K562 (cell line): ENCODE results near the gene RPS15A. TPM values are rescaled to one million over a fixed set of nuclear protein-coding genes. Genes with fewer than 3 reads are reported as not detected.
A peak's percentile ranks its signal among the peaks of the same experiment; 100 is the strongest.

Experiments
- ARID2 ChIP-seq: fragments of 450-650 bp; IDR thresholded peaks from 2 replicates; pipeline ENCODE4 v1.6.1; 2017; ENCODE audit warnings: antibody characterized with exemption, mild to moderate bottlenecking
- BDP1 ChIP-seq: IDR thresholded peaks from 3 replicates; pipeline ENCODE4 v1.6.1; 2011; ENCODE audit not compliant: insufficient read length, insufficient read depth
- CHD2 ChIP-seq: IDR thresholded peaks from 2 replicates; pipeline ENCODE4 v1.6.1; 2011; ENCODE audit warnings: low read depth, low read length
- ELF4 ChIP-seq: fragments of 450-650 bp; formaldehyde crosslinking; IDR thresholded peaks from 2 replicates; pipeline ENCODE4 v1.4.0; 2022; ENCODE audit warnings: missing genetic modification characterization
- ETV1 ChIP-seq: fragments of 450-650 bp; conservative IDR thresholded peaks from 2 replicates; pipeline ENCODE4 v1.6.1; 2016; ENCODE audit warnings: missing genetic modification characterization, control low read depth, low read depth, missing compliant biosample characterization
- OTX1 ChIP-seq: fragments of 450-650 bp; formaldehyde crosslinking; IDR thresholded peaks from 2 replicates; pipeline ENCODE4 v1.4.0; 2022; ENCODE audit warnings: mild to moderate bottlenecking
- PHF21A ChIP-seq: fragments of 450-650 bp; IDR thresholded peaks from 2 replicates; pipeline ENCODE4 v1.6.1; 2017; ENCODE audit warnings: low read depth, borderline replicate concordance
- RAD21 ChIP-seq, 2 experiments: fragments of 250-450 bp in 1 of 2; fragments of 450-650 bp in 1 of 2; sonication (Bioruptor Pico) in 1 of 2; formaldehyde crosslinking in 1 of 2; IDR thresholded peaks in 1 of 2; conservative IDR thresholded peaks in 1 of 2; 2 replicates each; pipeline versions ENCODE4 v1.4.0 to v1.8.0; 2020 to 2022; ENCODE audit warnings: mild to moderate bottlenecking in 2 of 2, moderate library complexity in 1 of 2
- SIN3A ChIP-seq, 2 experiments: fragments of 150-350 bp in 1 of 2; IDR thresholded peaks; 2 replicates each; pipeline ENCODE4 v1.6.1; 2011 to 2016; ENCODE audit warnings: borderline replicate concordance in 2 of 2, low read depth in 2 of 2, low read length in 2 of 2, mild to moderate bottlenecking in 2 of 2, moderate library complexity in 2 of 2; ENCODE audit not compliant: control insufficient read depth in 1 of 2
- THRAP3 ChIP-seq: fragments of 450-650 bp; IDR thresholded peaks from 2 replicates; pipeline ENCODE4 v1.6.1; 2016; ENCODE audit warnings: mild to moderate bottlenecking, inconsistent platforms, borderline replicate concordance
- TRIM24 ChIP-seq, 2 experiments: fragments of 450-650 bp; IDR thresholded peaks; 2 replicates each; pipeline ENCODE4 v1.6.1; 2016
- ZC3H11A ChIP-seq: IDR thresholded peaks from 2 replicates; pipeline ENCODE4 v1.6.1; 2012; ENCODE audit warnings: low read depth, low read length, improper control_type of control experiment
- ZC3H4 ChIP-seq: sonication (generic); formaldehyde crosslinking; IDR thresholded peaks from 2 replicates; pipeline ENCODE4 v1.9.0; 2021; ENCODE audit warnings: missing genetic modification reagents, borderline replicate concordance
- ZNF263 ChIP-seq: sonication (generic); formaldehyde crosslinking; IDR thresholded peaks from 2 replicates; pipeline ENCODE4 v1.8.0; 2022; ENCODE audit warnings: mild to moderate bottlenecking, missing genetic modification reagents, borderline replicate concordance
- ZNF395 ChIP-seq: fragments of 200-800 bp; sonication (Bioruptor generic); IDR thresholded peaks from 2 replicates; pipeline ENCODE4 v1.6.1; 2017; ENCODE audit warnings: missing genetic modification characterization, missing compliant biosample characterization
- ZNF436 ChIP-seq: fragments of 250-450, 450-650 bp; sonication (Bioruptor Pico); formaldehyde crosslinking; IDR thresholded peaks from 2 replicates; pipeline ENCODE4 v1.7.0; 2020; ENCODE audit warnings: mild to moderate bottlenecking
- ZNF57 ChIP-seq: fragments of 450-650 bp; formaldehyde crosslinking; IDR thresholded peaks from 2 replicates; pipeline ENCODE4 v1.4.0; 2020; ENCODE audit warnings: mild to moderate bottlenecking, moderate library complexity
- polyA plus RNA-seq, 8 experiments: library from polyadenylated mRNA; depleted of rRNA in 4 of 8; stranded (reverse) in 5 of 8; unstranded in 3 of 8; fragments of >200 nt; fragmentation: Nextera tagmentation in 2 of 8; fragmentation: Illumina TruSeq in 1 of 8; extraction: Ambion mirVana in 2 of 8; extraction: Trizol in 1 of 8; gene quantifications; 2 replicates each; pipeline versions ENCODE4 v1.2.1 to v1.2.3, GENCODE V29; 2011 to 2014; ENCODE audit warnings: inconsistent platforms in 1 of 8, missing spikeins in 1 of 8
- total RNA-seq, 7 experiments: library from RNA; depleted of rRNA in 6 of 7; stranded (reverse); fragments of >200 nt in 6 of 7; fragmentation: Illumina TruSeq in 2 of 7; extraction: Trizol in 2 of 7; gene quantifications; 2 replicates each; pipeline versions ENCODE4 v1.2.1 to v1.2.3, GENCODE V29; 2011 to 2021; ENCODE audit warnings: low replicate concordance in 1 of 7
- TF ChIP-seq, protein P1 (sequence below): fragments of 250-450 bp; sonication (Bioruptor Pico); IDR thresholded peaks from 2 replicates; pipeline ENCODE4 v1.4.0; 2020; ENCODE audit warnings: mild to moderate bottlenecking, moderate library complexity
- TF ChIP-seq, protein P2 (sequence below): sonication (generic); formaldehyde crosslinking; IDR thresholded peaks from 2 replicates; pipeline ENCODE4 v1.8.1; 2023; ENCODE audit warnings: mild to moderate bottlenecking, missing genetic modification reagents

RPS15A gene
- total and polyA plus RNA-seq, 9 of the 15 experiments (the other 6 are each of a cell fraction or from before 2014, with no cell fraction given): 1,397 to 5,474 (median 2,798) TPM

DNA sequence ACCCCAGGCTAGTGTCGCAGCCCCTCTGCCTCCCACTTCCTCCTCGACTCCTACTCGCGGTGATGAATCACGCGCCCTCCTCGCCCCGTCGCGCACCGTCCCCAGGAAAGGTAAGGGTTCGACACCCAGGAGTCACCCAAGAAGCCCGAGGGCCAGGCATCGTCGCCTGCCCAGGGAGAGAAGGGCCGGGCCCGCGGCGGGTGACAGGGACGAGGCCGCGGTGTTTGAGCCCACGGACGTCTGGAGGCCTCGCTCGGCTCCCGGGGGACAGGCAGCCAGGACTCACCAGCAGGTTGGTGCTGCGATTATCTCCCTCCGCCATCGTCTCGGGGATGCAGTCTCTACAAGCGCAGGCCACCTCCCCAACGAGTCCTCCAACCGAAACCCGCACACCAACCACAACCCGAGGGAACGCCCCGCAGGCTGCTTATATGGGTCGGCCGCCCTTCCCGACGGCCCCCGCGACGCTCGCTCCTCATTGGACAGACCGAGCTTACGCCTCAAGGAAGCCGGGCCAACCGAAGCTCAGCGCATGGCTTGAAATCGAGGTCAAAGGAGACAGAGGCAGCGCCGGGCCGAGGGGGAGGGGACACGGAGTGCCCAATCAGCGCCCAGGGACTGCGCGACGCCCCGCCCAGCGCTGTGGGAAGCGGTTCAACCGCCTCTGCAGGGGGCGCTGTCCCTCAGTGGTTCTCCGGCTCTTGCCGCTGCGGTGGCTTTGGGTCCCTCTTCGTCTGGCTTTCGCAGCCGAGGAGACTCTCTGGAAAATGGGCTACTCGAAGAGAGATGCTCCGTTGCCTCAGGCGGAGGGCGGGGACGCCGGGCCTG, 11.2 kb upstream of the RPS15A start, which contains the start of gene ARL6IP1 (continued):
- no peak for TF ChIP-seq ZNF57 (CRISPR knock-in tag)
- no peak for TF ChIP-seq ZNF263 (CRISPR knock-in tag)
- TF ChIP-seq ARID2: peak; percentile 53; the same call in 1 of the 2 replicates
- no peak; the same call in 1 of the 2 replicates for TF ChIP-seq PHF21A
- no peak for TF ChIP-seq ZC3H11A
- TF ChIP-seq ELF4 (CRISPR knock-in tag): peak; percentile 85; the same call in 1 of the 2 replicates
- TF ChIP-seq ETV1 (tag): no peak; the same call in 1 of the 2 replicates
- TF ChIP-seq RAD21 (CRISPR knock-in tag; conservative IDR thresholded peaks at IDR 0.05 in 1 of 2, IDR thresholded peaks at IDR 0.05 in 1 of 2): peak; percentile 31 to 69; a peak in 3 of 4 replicates
- 0 out of 2 replicates have a peak, but pooled peaks have one; percentile 6 for TF ChIP-seq ZNF395 (CRISPR knock-in tag)
- TF ChIP-seq CHD2: peak; percentile 67
- TF ChIP-seq TRIM24 (IDR thresholded peaks at IDR 0.05): peak in 1 of 2 experiments; percentile 38; a peak in 1 of 4 replicates
- 0 out of 2 replicates have a peak, but pooled peaks have one; percentile 58 for TF ChIP-seq OTX1 (CRISPR knock-in tag)
- no peak for TF ChIP-seq BDP1
- peak; percentile 47; the same call in 1 of the 2 replicates for TF ChIP-seq THRAP3
- TF ChIP-seq, protein P1, sequence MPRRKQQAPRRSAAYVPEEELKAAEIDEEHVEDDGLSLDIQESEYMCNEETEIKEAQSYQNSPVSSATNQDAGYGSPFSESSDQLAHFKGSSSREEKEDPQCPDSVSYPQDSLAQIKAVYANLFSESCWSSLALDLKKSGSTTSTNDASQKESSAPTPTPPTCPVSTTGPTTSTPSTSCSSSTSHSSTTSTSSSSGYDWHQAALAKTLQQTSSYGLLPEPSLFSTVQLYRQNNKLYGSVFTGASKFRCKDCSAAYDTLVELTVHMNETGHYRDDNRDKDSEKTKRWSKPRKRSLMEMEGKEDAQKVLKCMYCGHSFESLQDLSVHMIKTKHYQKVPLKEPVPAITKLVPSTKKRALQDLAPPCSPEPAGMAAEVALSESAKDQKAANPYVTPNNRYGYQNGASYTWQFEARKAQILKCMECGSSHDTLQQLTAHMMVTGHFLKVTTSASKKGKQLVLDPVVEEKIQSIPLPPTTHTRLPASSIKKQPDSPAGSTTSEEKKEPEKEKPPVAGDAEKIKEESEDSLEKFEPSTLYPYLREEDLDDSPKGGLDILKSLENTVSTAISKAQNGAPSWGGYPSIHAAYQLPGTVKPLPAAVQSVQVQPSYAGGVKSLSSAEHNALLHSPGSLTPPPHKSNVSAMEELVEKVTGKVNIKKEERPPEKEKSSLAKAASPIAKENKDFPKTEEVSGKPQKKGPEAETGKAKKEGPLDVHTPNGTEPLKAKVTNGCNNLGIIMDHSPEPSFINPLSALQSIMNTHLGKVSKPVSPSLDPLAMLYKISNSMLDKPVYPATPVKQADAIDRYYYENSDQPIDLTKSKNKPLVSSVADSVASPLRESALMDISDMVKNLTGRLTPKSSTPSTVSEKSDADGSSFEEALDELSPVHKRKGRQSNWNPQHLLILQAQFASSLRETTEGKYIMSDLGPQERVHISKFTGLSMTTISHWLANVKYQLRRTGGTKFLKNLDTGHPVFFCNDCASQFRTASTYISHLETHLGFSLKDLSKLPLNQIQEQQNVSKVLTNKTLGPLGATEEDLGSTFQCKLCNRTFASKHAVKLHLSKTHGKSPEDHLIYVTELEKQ (CRISPR knock-in tag): no peak
- peak; percentile 62; the same call in 1 of the 2 replicates for TF ChIP-seq ZNF436 (CRISPR knock-in tag)
- peak; percentile 54 to 89; a peak in 1 of 4 replicates for TF ChIP-seq SIN3A (IDR thresholded peaks at IDR 0.05; ENCODE audit: borderline replicate concordance in 2 of 2, control insufficient read depth in 1 of 2, low read depth in 2 of 2, low read length in 2 of 2)
- TF ChIP-seq, protein P2, sequence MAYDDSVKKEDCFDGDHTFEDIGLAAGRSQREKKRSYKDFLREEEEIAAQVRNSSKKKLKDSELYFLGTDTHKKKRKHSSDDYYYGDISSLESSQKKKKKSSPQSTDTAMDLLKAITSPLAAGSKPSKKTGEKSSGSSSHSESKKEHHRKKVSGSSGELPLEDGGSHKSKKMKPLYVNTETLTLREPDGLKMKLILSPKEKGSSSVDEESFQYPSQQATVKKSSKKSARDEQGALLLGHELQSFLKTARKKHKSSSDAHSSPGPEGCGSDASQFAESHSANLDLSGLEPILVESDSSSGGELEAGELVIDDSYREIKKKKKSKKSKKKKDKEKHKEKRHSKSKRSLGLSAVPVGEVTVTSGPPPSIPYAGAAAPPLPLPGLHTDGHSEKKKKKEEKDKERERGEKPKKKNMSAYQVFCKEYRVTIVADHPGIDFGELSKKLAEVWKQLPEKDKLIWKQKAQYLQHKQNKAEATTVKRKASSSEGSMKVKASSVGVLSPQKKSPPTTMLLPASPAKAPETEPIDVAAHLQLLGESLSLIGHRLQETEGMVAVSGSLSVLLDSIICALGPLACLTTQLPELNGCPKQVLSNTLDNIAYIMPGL (CRISPR knock-in tag): peak; percentile 65; the same call in 1 of the 2 replicates
- TF ChIP-seq ZC3H4 (CRISPR knock-in tag): peak; percentile 87; the same call in 1 of the 2 replicates
